GM23338 (cell line): ENCODE results near the gene CACNA1A. TPM values are rescaled to one million over a fixed set of nuclear protein-coding genes. Genes with fewer than 3 reads are reported as not detected.
"Not testable (repeated sequence)": the region's sequence is repeated elsewhere in the genome, so short reads cannot be mapped to it uniquely, and the experiment has no call there.

Experiments
- ATAC-seq: fragments of 200-7000 bp; cut with Tn5 transposase; 3 replicates; pipeline ENCODE4 v1.9.1; 2020
- DNase-seq: peaks from one replicate; pipeline ENCODE4 v3.0.0-alpha.2; 2015; ENCODE audit warnings: low spot score
- H2AFZ ChIP-seq: fragments of 200-600 bp; sonication (generic); 2 replicates; pipeline ENCODE4 v1.8.0; 2016; ENCODE audit warnings: antibody characterized with exemption, mild to moderate bottlenecking, moderate library complexity
- H3F3A ChIP-seq: fragments of 200-600 bp; sonication (generic); replicated peaks from 2 replicates; pipeline ENCODE4 v1.8.0; 2017; ENCODE audit warnings: antibody characterized with exemption, mixed run types, low read depth
- H3K27ac ChIP-seq: fragments of 200-600 bp; sonication (generic); 2 replicates; pipeline ENCODE4 v1.6.1; 2016; ENCODE audit warnings: low read depth
- H3K27me3 ChIP-seq: fragments of 200-600 bp; sonication (generic); 2 replicates; pipeline ENCODE4 v1.8.0; 2016; ENCODE audit warnings: mild to moderate bottlenecking, mixed run types, moderate library complexity; ENCODE audit not compliant: insufficient read depth
- H3K36me3 ChIP-seq: fragments of 200-600 bp; sonication (generic); 2 replicates; pipeline ENCODE4 v1.8.0; 2016; ENCODE audit warnings: mild to moderate bottlenecking; ENCODE audit not compliant: insufficient read depth
- H3K4me1 ChIP-seq: fragments of 200-600 bp; sonication (generic); 2 replicates; pipeline ENCODE4 v1.8.0; 2016; ENCODE audit warnings: mild to moderate bottlenecking, moderate library complexity; ENCODE audit not compliant: insufficient read depth
- H3K4me2 ChIP-seq: fragments of 200-600 bp; sonication (generic); 2 replicates; pipeline ENCODE4 v1.7.1; 2017; ENCODE audit warnings: mixed run types
- H3K4me3 ChIP-seq: fragments of 200-600 bp; sonication (generic); 2 replicates; pipeline ENCODE4 v1.6.1; 2016; ENCODE audit warnings: mixed run types
- H3K79me2 ChIP-seq: fragments of 200-600 bp; sonication (generic); replicated peaks from 2 replicates; pipeline ENCODE4 v1.8.0; 2017; ENCODE audit warnings: mild to moderate bottlenecking; ENCODE audit not compliant: insufficient read depth
- H3K9me2 ChIP-seq: fragments of 200-600 bp; sonication (generic); 2 replicates; pipeline ENCODE4 v1.8.0; 2017; ENCODE audit not compliant: insufficient read depth
- H4K20me1 ChIP-seq: fragments of 200-600 bp; sonication (generic); replicated peaks from 2 replicates; pipeline ENCODE4 v1.8.0; 2017; ENCODE audit warnings: mild to moderate bottlenecking; ENCODE audit not compliant: insufficient read depth
- H3K27ac Mint-ChIP-seq: 2 replicates; pipeline ENCODE4 v1.8.0; 2020; ENCODE audit warnings: inconsistent platforms, mild to moderate bottlenecking, moderate library complexity, mixed read lengths
- H3K27me3 Mint-ChIP-seq: 3 replicates; pipeline ENCODE4 v1.8.0; 2022; ENCODE audit warnings: low read depth, mild to moderate bottlenecking, moderate library complexity, mixed read lengths, inconsistent platforms; ENCODE audit not compliant: insufficient read depth, poor library complexity
- H3K36me3 Mint-ChIP-seq: 3 replicates; pipeline ENCODE4 v1.8.0; 2021; ENCODE audit warnings: low read depth, mild to moderate bottlenecking, inconsistent platforms, moderate library complexity, mixed read lengths
- H3K4me1 Mint-ChIP-seq: 3 replicates; pipeline ENCODE4 v1.8.0; 2020; ENCODE audit warnings: mild to moderate bottlenecking, inconsistent platforms, mixed read lengths
- H3K4me3 Mint-ChIP-seq: 3 replicates; pipeline ENCODE4 v1.8.0; 2021; ENCODE audit warnings: moderate library complexity, mild to moderate bottlenecking, inconsistent platforms, mixed read lengths
- H3K9me3 Mint-ChIP-seq: 3 replicates; pipeline ENCODE4 v1.8.0; 2020; ENCODE audit warnings: moderate library complexity, mild to moderate bottlenecking, inconsistent platforms, mixed read lengths
- CREB1 ChIP-seq: fragments of 250-450 bp; sonication (Bioruptor Pico); IDR thresholded peaks from 2 replicates; pipeline ENCODE4 v1.5.0; 2020; ENCODE audit warnings: low read depth, mild to moderate bottlenecking, moderate library complexity
- EZH2phosphoT487 ChIP-seq: fragments of 200-600 bp; sonication (generic); IDR thresholded peaks from one replicate; pipeline ENCODE4 v1.8.1; 2018; ENCODE audit warnings: antibody characterized with exemption; ENCODE audit not compliant: unreplicated experiment
- JUNB ChIP-seq: IDR thresholded peaks from one replicate; pipeline ENCODE4 v1.6.1; 2016; ENCODE audit warnings: antibody characterized with exemption; ENCODE audit not compliant: unreplicated experiment
- NANOG ChIP-seq: IDR thresholded peaks from 2 replicates; pipeline ENCODE4 v1.6.1; 2016; ENCODE audit warnings: antibody characterized with exemption, borderline replicate concordance
- ZNF114 ChIP-seq: fragments of 250-450 bp; sonication (Bioruptor Pico); IDR thresholded peaks from 2 replicates; pipeline ENCODE4 v1.5.0; 2020; ENCODE audit warnings: mild to moderate bottlenecking, moderate library complexity
- ZNF331 ChIP-seq: fragments of 250-450 bp; sonication (Bioruptor Pico); IDR thresholded peaks from 2 replicates; pipeline ENCODE4 v1.5.0; 2020; ENCODE audit warnings: low read depth, mild to moderate bottlenecking, moderate library complexity
- polyA plus RNA-seq: library from polyadenylated mRNA; unstranded; fragments of >200 nt; fragmentation: Nextera tagmentation; extraction: Ambion mirVana; gene quantifications from 2 replicates; pipeline ENCODE4 v1.2.1, GENCODE V29; 2016
- total RNA-seq: library from RNA; depleted of rRNA; stranded (reverse); fragments of >200 nt; shearing (Covaris generic); gene quantifications from 2 replicates; pipeline ENCODE4 v1.2.3, GENCODE V29; 2014
- TF ChIP-seq, protein P1 (sequence below): IDR thresholded peaks from 2 replicates; pipeline ENCODE4 v1.6.1; 2016; ENCODE audit warnings: antibody characterized with exemption
- TF ChIP-seq, protein P2 (sequence below): IDR thresholded peaks from one replicate; pipeline ENCODE4 v1.6.1; 2018; ENCODE audit warnings: antibody characterized with exemption; ENCODE audit not compliant: unreplicated experiment
- TF ChIP-seq, protein P3 (sequence below), 2 experiments: fragments of 200-600 bp in 1 of 2; sonication (generic) in 1 of 2; conservative IDR thresholded peaks; 2 replicates each; pipeline versions ENCODE4 v1.5.1 to v1.6.1; 2016 to 2017; ENCODE audit warnings: antibody characterized with exemption in 2 of 2, low read depth in 2 of 2, mild to moderate bottlenecking in 2 of 2, moderate library complexity in 1 of 2
- TF ChIP-seq, protein P4 (sequence below): fragments of 250-450 bp; sonication (Bioruptor Pico); IDR thresholded peaks from 2 replicates; pipeline ENCODE4 v1.5.0; 2020; ENCODE audit warnings: mild to moderate bottlenecking, moderate library complexity

Gene CACNA1A
- total and polyA plus RNA-seq, 2 experiments from 2014 or later, result 7.4 to 20.3 TPM

DNA sequence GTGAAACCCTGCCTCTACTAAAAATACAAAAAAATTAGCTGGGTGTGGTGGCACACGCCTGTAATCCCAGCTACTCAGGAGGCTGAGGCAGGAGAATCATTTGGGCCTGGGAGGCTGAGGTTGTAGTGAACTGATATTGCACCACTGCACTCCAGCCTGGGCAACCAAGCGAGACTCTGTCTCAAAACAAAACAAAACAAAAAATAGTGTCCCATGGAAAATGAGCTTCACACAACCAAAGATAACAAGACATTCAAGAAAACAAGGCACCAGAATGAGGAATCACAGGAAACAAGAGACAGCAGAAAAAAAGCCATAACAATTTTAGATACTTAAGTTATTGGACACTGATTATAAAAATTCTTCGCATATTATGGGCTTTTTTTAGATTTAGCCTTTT is 80.4 kb downstream of the CACNA1A start:
- H3K4me1 Mint-ChIP-seq, H3K27me3 ChIP-seq, H3K79me2 ChIP-seq, H3K4me1 ChIP-seq, H3K36me3 ChIP-seq, H3K27ac Mint-ChIP-seq, ATAC-seq, H3K4me3 ChIP-seq, DNase-seq, H3K9me2 ChIP-seq, H2AFZ ChIP-seq, H3K4me3 Mint-ChIP-seq, H4K20me1 ChIP-seq, H3F3A ChIP-seq, H3K27ac ChIP-seq, H3K4me2 ChIP-seq: not testable (repeated sequence)
- peaks cover 33% of the 10 kb centered on the region for H3K36me3 Mint-ChIP-seq
- H3K9me3 Mint-ChIP-seq, result peaks cover 50% of the 10 kb centered on the region
- peaks cover 10% of the 10 kb centered on the region for H3K27me3 Mint-ChIP-seq

DNA sequence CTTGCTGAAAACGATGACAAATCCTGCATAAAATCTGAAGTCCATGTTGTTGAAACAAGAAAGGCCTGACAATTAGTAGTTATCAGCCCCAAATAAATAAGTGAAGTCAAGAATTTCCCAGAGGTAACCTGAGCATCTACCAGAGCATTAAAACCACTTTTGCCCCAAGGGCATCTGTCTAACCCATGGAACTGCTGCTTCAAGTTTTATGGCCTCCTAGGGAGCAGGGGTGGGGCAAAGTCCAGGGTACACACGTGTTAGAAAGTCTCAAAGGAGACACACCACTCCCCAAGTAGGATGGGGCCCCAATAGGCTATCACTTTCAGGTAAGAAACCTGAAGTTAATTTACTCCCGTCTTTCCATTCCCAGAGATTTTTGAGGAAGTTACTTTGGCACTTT is 81.1 kb downstream of the CACNA1A start:
- H2AFZ ChIP-seq, result no peak overlapping the region
- TF ChIP-seq NANOG, result no peak
- no peak for TF ChIP-seq CREB1 (CRISPR knock-in tag)
- TF ChIP-seq JUNB, result no peak
- TF ChIP-seq, protein P1, sequence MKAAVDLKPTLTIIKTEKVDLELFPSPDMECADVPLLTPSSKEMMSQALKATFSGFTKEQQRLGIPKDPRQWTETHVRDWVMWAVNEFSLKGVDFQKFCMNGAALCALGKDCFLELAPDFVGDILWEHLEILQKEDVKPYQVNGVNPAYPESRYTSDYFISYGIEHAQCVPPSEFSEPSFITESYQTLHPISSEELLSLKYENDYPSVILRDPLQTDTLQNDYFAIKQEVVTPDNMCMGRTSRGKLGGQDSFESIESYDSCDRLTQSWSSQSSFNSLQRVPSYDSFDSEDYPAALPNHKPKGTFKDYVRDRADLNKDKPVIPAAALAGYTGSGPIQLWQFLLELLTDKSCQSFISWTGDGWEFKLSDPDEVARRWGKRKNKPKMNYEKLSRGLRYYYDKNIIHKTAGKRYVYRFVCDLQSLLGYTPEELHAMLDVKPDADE, result no peak
- TF ChIP-seq, protein P2, sequence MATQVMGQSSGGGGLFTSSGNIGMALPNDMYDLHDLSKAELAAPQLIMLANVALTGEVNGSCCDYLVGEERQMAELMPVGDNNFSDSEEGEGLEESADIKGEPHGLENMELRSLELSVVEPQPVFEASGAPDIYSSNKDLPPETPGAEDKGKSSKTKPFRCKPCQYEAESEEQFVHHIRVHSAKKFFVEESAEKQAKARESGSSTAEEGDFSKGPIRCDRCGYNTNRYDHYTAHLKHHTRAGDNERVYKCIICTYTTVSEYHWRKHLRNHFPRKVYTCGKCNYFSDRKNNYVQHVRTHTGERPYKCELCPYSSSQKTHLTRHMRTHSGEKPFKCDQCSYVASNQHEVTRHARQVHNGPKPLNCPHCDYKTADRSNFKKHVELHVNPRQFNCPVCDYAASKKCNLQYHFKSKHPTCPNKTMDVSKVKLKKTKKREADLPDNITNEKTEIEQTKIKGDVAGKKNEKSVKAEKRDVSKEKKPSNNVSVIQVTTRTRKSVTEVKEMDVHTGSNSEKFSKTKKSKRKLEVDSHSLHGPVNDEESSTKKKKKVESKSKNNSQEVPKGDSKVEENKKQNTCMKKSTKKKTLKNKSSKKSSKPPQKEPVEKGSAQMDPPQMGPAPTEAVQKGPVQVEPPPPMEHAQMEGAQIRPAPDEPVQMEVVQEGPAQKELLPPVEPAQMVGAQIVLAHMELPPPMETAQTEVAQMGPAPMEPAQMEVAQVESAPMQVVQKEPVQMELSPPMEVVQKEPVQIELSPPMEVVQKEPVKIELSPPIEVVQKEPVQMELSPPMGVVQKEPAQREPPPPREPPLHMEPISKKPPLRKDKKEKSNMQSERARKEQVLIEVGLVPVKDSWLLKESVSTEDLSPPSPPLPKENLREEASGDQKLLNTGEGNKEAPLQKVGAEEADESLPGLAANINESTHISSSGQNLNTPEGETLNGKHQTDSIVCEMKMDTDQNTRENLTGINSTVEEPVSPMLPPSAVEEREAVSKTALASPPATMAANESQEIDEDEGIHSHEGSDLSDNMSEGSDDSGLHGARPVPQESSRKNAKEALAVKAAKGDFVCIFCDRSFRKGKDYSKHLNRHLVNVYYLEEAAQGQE, result no peak
- TF ChIP-seq EZH2phosphoT487, result no peak
- TF ChIP-seq, protein P3, sequence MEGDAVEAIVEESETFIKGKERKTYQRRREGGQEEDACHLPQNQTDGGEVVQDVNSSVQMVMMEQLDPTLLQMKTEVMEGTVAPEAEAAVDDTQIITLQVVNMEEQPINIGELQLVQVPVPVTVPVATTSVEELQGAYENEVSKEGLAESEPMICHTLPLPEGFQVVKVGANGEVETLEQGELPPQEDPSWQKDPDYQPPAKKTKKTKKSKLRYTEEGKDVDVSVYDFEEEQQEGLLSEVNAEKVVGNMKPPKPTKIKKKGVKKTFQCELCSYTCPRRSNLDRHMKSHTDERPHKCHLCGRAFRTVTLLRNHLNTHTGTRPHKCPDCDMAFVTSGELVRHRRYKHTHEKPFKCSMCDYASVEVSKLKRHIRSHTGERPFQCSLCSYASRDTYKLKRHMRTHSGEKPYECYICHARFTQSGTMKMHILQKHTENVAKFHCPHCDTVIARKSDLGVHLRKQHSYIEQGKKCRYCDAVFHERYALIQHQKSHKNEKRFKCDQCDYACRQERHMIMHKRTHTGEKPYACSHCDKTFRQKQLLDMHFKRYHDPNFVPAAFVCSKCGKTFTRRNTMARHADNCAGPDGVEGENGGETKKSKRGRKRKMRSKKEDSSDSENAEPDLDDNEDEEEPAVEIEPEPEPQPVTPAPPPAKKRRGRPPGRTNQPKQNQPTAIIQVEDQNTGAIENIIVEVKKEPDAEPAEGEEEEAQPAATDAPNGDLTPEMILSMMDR (conservative IDR thresholded peaks at IDR 0.05; ENCODE audit: low read depth in 2 of 2), result no peak
- TF ChIP-seq, protein P4, sequence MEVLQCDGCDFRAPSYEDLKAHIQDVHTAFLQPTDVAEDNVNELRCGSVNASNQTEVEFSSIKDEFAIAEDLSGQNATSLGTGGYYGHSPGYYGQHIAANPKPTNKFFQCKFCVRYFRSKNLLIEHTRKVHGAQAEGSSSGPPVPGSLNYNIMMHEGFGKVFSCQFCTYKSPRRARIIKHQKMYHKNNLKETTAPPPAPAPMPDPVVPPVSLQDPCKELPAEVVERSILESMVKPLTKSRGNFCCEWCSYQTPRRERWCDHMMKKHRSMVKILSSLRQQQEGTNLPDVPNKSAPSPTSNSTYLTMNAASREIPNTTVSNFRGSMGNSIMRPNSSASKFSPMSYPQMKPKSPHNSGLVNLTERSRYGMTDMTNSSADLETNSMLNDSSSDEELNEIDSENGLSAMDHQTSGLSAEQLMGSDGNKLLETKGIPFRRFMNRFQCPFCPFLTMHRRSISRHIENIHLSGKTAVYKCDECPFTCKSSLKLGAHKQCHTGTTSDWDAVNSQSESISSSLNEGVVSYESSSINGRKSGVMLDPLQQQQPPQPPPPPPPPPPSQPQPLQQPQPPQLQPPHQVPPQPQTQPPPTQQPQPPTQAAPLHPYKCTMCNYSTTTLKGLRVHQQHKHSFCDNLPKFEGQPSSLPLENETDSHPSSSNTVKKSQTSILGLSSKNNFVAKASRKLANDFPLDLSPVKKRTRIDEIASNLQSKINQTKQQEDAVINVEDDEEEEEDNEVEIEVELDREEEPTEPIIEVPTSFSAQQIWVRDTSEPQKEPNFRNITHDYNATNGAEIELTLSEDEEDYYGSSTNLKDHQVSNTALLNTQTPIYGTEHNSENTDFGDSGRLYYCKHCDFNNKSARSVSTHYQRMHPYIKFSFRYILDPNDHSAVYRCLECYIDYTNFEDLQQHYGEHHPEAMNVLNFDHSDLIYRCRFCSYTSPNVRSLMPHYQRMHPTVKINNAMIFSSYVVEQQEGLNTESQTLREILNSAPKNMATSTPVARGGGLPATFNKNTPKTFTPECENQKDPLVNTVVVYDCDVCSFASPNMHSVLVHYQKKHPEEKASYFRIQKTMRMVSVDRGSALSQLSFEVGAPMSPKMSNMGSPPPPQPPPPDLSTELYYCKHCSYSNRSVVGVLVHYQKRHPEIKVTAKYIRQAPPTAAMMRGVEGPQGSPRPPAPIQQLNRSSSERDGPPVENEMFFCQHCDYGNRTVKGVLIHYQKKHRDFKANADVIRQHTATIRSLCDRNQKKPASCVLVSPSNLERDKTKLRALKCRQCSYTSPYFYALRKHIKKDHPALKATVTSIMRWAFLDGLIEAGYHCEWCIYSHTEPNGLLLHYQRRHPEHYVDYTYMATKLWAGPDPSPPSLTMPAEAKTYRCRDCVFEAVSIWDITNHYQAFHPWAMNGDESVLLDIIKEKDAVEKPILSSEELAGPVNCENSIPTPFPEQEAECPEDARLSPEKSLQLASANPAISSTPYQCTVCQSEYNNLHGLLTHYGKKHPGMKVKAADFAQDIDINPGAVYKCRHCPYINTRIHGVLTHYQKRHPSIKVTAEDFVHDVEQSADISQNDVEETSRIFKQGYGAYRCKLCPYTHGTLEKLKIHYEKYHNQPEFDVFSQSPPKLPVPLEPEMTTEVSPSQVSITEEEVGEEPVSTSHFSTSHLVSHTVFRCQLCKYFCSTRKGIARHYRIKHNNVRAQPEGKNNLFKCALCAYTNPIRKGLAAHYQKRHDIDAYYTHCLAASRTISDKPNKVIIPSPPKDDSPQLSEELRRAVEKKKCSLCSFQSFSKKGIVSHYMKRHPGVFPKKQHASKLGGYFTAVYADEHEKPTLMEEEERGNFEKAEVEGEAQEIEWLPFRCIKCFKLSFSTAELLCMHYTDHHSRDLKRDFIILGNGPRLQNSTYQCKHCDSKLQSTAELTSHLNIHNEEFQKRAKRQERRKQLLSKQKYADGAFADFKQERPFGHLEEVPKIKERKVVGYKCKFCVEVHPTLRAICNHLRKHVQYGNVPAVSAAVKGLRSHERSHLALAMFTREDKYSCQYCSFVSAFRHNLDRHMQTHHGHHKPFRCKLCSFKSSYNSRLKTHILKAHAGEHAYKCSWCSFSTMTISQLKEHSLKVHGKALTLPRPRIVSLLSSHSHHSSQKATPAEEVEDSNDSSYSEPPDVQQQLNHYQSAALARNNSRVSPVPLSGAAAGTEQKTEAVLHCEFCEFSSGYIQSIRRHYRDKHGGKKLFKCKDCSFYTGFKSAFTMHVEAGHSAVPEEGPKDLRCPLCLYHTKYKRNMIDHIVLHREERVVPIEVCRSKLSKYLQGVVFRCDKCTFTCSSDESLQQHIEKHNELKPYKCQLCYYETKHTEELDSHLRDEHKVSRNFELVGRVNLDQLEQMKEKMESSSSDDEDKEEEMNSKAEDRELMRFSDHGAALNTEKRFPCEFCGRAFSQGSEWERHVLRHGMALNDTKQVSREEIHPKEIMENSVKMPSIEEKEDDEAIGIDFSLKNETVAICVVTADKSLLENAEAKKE (CRISPR knock-in tag), result no peak
- TF ChIP-seq ZNF114 (CRISPR knock-in tag), result no peak
- TF ChIP-seq ZNF331, result no peak

More for the DNA sequence above, 81.1 kb downstream of the CACNA1A start:
- ATAC-seq (no peak), DNase-seq (no peak)
- H3K27ac ChIP-seq, result no peak overlapping the region
- H3F3A ChIP-seq, result no peaks in the 10 kb centered on the region
- no peaks in the 10 kb centered on the region for H3K36me3 ChIP-seq
- H3K4me3 Mint-ChIP-seq, result no peak overlapping the region
- H3K27me3 Mint-ChIP-seq, result peaks cover 12% of the 10 kb centered on the region
- no peaks in the 10 kb centered on the region for H3K79me2 ChIP-seq
- H3K4me1 Mint-ChIP-seq, result peaks cover 9% of the 10 kb centered on the region
- H3K27me3 ChIP-seq, result no peaks in the 10 kb centered on the region
- H3K4me2 ChIP-seq, result no peak overlapping the region
- H3K4me1 ChIP-seq, result 0 out of 2 replicates have a peak, but pooled peaks cover 6% of the 10 kb centered on the region
- peaks cover 53% of the 10 kb centered on the region for H3K9me3 Mint-ChIP-seq
- H3K27ac Mint-ChIP-seq, result no peak overlapping the region
- no peak overlapping the region for H3K4me3 ChIP-seq
- H3K9me2 ChIP-seq, result no peaks in the 10 kb centered on the region; the same call in none of the 2 replicates
- H3K36me3 Mint-ChIP-seq, result peaks cover 35% of the 10 kb centered on the region
- H4K20me1 ChIP-seq, result no peaks in the 10 kb centered on the region
